Measurements from ENCODE around the gene USP6NL. TPM values are rescaled to one million over a fixed set of nuclear protein-coding genes. Genes with fewer than 3 reads are reported as not detected.

The USP6NL gene
- total and polyA plus RNA-seq, 9 of the 15 experiments (the other 6 are each of a cell fraction or from before 2014, with no cell fraction given) = 3.2 to 26.6 (median 19.8) TPM

DNA sequence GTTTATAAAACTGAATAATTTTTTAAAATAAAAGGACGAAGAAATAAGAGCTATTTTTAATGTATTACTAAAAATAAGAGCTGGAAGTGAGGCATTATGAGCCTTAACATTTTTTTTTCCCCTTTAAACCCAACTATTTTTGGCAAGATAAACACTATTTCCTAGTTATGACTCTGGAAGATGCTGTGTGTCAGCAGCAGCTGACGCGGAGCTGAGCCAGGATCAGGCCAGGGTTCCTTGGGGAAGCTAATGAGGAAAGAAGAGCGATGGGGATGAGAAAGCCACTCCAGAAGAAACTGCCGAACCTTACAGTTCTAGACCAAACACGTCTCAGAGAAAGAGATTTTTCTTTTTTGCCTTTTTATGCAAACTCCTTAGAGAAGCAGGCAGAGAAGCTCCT is 85.9 kb downstream of the USP6NL start:
- ATAC-seq = no peak
- H3K79me2 ChIP-seq (ENCODE audit: control insufficient read depth, insufficient read depth, low read length) = peaks cover 34% of the 10 kb centered on the region
- peaks cover 0 to 2% of the 10 kb centered on the region in 2 experiments; a peak in 1 of 5 replicates for H3K4me1 ChIP-seq (replicated peaks in 1 of 2; ENCODE audit: control insufficient read depth in 2 of 2, insufficient read depth in 2 of 2, low read length in 2 of 2)
- no TSS peak for BruUV-seq (replicated peaks)
- POLR2A ChIA-PET = no interaction called here
- H3K9ac ChIP-seq (ENCODE audit: insufficient read depth in 1 of 2, low read depth in 2 of 2, low read length in 2 of 2) = no peak overlapping the region
- CTCF ChIA-PET (ENCODE audit: low intra/inter-chr PET ratio) = no interaction called here
- H4K20me1 ChIP-seq (replicated peaks; ENCODE audit: control insufficient read depth, insufficient read depth, low read length) = no peaks in the 10 kb centered on the region
- H3K27me3 ChIP-seq (ENCODE audit: control insufficient read depth in 2 of 2, insufficient read depth in 2 of 2, low read length in 2 of 2) = no peaks in the 10 kb centered on the region
- no peak overlapping the region for H2AFZ ChIP-seq (ENCODE audit: low read depth, low read length)
- no peaks in the 10 kb centered on the region for H3K9me3 ChIP-seq (replicated peaks; ENCODE audit: control insufficient read depth, insufficient read depth, low read depth, low read length)
- peaks cover 57% of the 10 kb centered on the region for H3K36me3 ChIP-seq (ENCODE audit: control insufficient read depth, insufficient read depth, low read length)
- H3K27ac ChIP-seq (ENCODE audit: extremely low read depth, low read depth, low read length) = no peak overlapping the region
- intact Hi-C loops (cut with micrococcal nuclease) (no loop called here), in situ Hi-C loops (cut with MboI) (no loop called here)
- TF ChIP-seq PKNOX1 (IDR thresholded peaks at IDR 0.05) = no peak
- no peak for TF ChIP-seq KDM1A (IDR thresholded peaks at IDR 0.05)
- TF ChIP-seq PHB (CRISPR knock-in tag; IDR thresholded peaks at IDR 0.05) = no peak
- TF ChIP-seq, protein P1, sequence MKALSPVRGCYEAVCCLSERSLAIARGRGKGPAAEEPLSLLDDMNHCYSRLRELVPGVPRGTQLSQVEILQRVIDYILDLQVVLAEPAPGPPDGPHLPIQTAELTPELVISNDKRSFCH (CRISPR knock-in tag; IDR thresholded peaks at IDR 0.05) = no peak
- TF ChIP-seq, protein P1 (tag; IDR thresholded peaks at IDR 0.05) = no peak
- TF ChIP-seq E2F8 (IDR thresholded peaks at IDR 0.05; ENCODE audit: low read depth, partially characterized antibody) = no peak
- no peak for TF ChIP-seq POU5F1 (IDR thresholded peaks at IDR 0.05; ENCODE audit: borderline replicate concordance, low read depth, low read length, partially characterized antibody)
- TF ChIP-seq DPF2 (IDR thresholded peaks at IDR 0.05) = no peak
- no peak for TF ChIP-seq HBP1 (CRISPR knock-in tag; IDR thresholded peaks at IDR 0.05)
- TF ChIP-seq, protein P2, sequence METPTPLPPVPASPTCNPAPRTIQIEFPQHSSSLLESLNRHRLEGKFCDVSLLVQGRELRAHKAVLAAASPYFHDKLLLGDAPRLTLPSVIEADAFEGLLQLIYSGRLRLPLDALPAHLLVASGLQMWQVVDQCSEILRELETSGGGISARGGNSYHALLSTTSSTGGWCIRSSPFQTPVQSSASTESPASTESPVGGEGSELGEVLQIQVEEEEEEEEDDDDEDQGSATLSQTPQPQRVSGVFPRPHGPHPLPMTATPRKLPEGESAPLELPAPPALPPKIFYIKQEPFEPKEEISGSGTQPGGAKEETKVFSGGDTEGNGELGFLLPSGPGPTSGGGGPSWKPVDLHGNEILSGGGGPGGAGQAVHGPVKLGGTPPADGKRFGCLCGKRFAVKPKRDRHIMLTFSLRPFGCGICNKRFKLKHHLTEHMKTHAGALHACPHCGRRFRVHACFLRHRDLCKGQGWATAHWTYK (CRISPR knock-in tag; IDR thresholded peaks at IDR 0.05) = no peak
- no peak for TF ChIP-seq STAG1 (CRISPR knock-in tag; IDR thresholded peaks at IDR 0.05; ENCODE audit: borderline replicate concordance)
- no peak for DNase-seq (ENCODE audit: extremely low read depth in 1 of 4, low spot score in 3 of 4)
- no peak overlapping the region for H3K4me2 ChIP-seq (ENCODE audit: insufficient read depth, low read length)
- no peaks in the 10 kb centered on the region for H3K9me1 ChIP-seq (ENCODE audit: control insufficient read depth, insufficient read depth, low read length)
- no peak for FAIRE-seq
- no peak overlapping the region for H3K4me3 ChIP-seq
- 92% methylated on average over 6 of the region's 6 CpGs for WGBS (ENCODE audit: insufficient coverage, low coverage, missing lambda C conversion rate)
